Activated CD8-positive, alpha-beta memory T cell treated with anti-CD3 and anti-CD28 coated beads, Interleukin-2, amount 50 U/mL, for 4 hours (primary cell): ENCODE results near the gene FCER2.
"Not testable (repeated sequence)": the region's sequence is repeated elsewhere in the genome, so short reads cannot be mapped to it uniquely, and the experiment has no call there.

ENCODE experiments used
- DNase-seq: peaks from one replicate; pipeline ENCODE4 v3.0.0-alpha.2; 2020

Gene FCER2

DNA sequence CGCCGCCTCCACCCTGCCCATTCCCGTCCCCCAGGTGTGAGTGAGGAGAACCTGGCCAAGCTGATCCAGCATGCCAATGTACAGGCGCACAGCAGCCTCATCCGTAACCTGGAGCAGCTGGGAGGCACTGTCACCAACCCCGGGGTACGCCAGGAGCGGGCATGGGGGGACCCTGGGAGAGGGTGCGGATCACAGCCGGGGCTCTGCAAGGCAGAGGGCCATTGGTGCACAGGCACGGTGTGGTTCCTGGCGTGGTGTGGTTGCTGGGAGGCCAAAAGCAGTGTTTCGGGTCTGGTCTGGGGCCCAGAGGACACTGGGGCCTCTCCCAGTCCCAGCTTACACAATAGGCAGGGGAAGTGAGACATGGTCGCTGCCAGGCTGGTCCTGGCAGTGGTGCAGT lies 56.8 kb downstream of the FCER2 start:
- no peak for DNase-seq

- no peak for DNase-seq
These were observed 57.4 kb downstream of the FCER2 start for GRCh38 chr19:7644550-7644877.

DNA sequence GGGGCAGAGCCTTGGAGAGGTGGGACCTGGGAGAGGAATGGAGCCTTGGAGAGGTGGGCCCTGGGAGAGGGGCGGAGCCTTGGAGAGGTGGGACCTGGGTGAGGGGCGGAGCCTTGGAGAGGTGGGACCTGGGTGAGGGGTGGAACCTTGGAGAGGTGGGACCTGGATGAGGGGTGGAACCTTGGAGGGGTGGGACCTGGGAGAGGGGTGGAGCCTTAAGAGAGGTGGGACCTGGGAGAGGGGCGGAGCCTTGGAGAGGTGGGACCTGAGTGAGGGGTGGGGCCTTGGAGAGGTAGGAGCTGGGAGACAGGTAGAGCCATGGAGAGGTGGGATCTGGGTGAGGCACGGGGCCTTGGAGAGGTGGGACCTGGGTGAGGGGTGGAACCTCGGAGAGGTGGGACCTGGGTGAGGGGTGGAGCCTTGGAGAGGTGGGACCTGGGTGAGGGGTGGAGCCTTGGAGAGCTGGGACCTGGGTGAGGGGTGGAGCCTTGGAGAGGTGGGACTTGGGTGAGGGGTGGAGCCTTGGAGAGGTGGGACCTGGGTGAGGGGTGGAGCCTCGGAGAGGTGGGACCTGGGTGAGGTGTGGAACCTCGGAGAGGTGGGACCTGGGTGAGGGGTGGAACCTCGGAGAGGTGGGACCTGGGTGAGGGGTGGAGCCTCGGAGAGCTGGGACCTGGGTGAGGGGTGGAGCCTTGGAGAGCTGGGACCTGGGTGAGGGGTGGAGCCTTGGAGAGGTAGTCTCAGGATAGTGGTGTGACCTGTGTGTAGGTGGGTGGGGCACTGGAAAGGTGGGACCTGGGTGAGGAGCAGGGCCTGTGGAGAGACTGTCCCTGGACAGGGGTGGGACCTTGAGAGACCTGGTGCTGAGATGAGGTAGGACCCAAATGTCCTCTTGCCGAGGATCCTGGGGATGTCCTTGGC lies 58.0 kb downstream of the FCER2 start:
- DNase-seq = not testable (repeated sequence)

- no peak for DNase-seq
These were observed 58.9 kb downstream of the FCER2 start for GRCh38 chr19:7643031-7643415.

GRCh38 chr19:7642295-7643030 lies 59.5 kb downstream of the FCER2 start:
- DNase-seq = no peak

GRCh38 chr19:7641290-7642276 lies 60.3 kb downstream of the FCER2 start:
- DNase-seq = no peak

DNA sequence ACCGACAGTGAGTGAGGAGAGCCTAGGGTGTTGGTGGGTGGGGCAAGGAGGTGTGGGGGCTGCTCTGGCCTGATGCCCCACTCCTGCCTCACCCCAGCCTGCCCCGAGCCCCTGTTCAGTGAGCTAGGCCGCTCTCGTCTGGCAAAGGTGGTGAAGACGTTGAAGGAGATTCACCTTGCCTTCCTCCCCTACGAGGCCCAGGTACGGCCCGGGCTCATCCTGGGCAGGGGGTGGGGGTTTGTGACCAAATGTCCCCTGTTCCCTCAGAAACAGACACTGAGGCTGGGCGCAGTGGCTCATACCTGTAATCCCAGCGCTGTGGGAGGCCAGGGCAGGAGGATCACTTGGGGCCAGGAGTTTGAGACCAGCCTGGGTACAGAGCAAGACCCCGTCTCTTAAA lies 61.1 kb downstream of the FCER2 start:
- DNase-seq = no peak

DNA sequence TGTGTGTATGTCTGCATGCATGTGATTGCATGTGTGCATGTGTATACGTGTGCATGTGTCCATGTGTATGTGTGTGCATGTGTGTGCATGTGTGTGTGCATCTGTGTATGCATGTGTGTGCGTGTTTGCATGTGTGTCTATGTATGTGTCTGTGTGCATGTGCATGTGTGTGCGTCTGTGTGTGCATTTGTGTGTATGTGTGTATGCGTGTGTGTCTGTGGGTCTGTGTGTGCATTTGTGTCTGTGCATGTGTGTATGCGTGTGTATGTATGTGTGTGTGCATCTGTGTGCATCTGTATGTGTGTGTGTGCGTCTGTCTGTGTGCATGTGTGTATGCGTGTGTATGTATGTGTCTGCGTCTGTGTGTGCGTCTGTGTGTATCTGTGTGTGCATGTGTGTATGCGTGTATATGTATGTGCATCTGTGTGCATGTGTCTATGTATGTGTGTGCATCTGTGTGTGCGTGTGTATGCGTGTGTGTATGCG lies 62.0 kb downstream of the FCER2 start:
- no peak for DNase-seq

- no peak for DNase-seq
These were observed 63.0 kb downstream of the FCER2 start for GRCh38 chr19:7638802-7639465.
